Measurements from ENCODE around the gene CDKN1C.

CDKN1C gene

GRCh38 chr11:2843551-2843950, 42.0 kb downstream of the CDKN1C start:
- Histone ChIP-seq H3K27me3 (no peaks in the 10 kb centered on the region), H3K9me3 (no peaks in the 10 kb centered on the region), H3K4me1 (ENCODE audit: control insufficient read depth in 1 of 2, insufficient read depth in 1 of 2, low read depth in 1 of 2, low read length in 1 of 2) (no peaks in the 10 kb centered on the region), H3K4me3 (ENCODE audit: low read depth in 1 of 2, low read length in 1 of 2) (no peak overlapping the region), H3K36me3 (peaks cover 11% of the 10 kb centered on the region), H3K27ac (no peak overlapping the region)
- no peak for TF ChIP-seq CTCF (IDR thresholded peaks at IDR 0.05)

- H3K27me3 ChIP-seq, result peaks cover 2% of the 10 kb centered on the region
- no peak for TF ChIP-seq CTCF (IDR thresholded peaks at IDR 0.05)
- no peak overlapping the region for H3K27ac ChIP-seq
Observed at GRCh38 chr11:2842876-2843275, 42.7 kb downstream of the CDKN1C start.

GRCh38 chr11:2841411-2842190, 44.0 kb downstream of the CDKN1C start:
- no peak for TF ChIP-seq CTCF (IDR thresholded peaks at IDR 0.05)
- Histone ChIP-seq H3K9me3 (no peaks in the 10 kb centered on the region), H3K27me3 (peaks cover 13% of the 10 kb centered on the region), H3K36me3 (no peaks in the 10 kb centered on the region), H3K4me1 (ENCODE audit: control insufficient read depth in 1 of 2, insufficient read depth in 1 of 2, low read depth in 1 of 2, low read length in 1 of 2) (no peaks in the 10 kb centered on the region), H3K27ac (no peak overlapping the region), H3K4me3 (ENCODE audit: low read depth in 1 of 2, low read length in 1 of 2) (no peak overlapping the region)

More at GRCh38 chr11:2842876-2843275, 42.7 kb downstream of the CDKN1C start:
- H3K4me3 ChIP-seq (ENCODE audit: low read depth in 1 of 2, low read length in 1 of 2), result no peak overlapping the region
- H3K36me3 ChIP-seq, result peaks cover 4% of the 10 kb centered on the region
- no peaks in the 10 kb centered on the region for H3K9me3 ChIP-seq
- H3K4me1 ChIP-seq (ENCODE audit: control insufficient read depth in 1 of 2, insufficient read depth in 1 of 2, low read depth in 1 of 2, low read length in 1 of 2), result no peaks in the 10 kb centered on the region

- no peak for TF ChIP-seq CTCF (IDR thresholded peaks at IDR 0.05)
- H3K27ac ChIP-seq, result no peak overlapping the region
- peaks cover 18% of the 10 kb centered on the region for H3K27me3 ChIP-seq
- no peaks in the 10 kb centered on the region for H3K36me3 ChIP-seq
- H3K4me1 ChIP-seq (ENCODE audit: control insufficient read depth in 1 of 2, insufficient read depth in 1 of 2, low read depth in 1 of 2, low read length in 1 of 2), result no peaks in the 10 kb centered on the region
- H3K4me3 ChIP-seq (ENCODE audit: low read depth in 1 of 2, low read length in 1 of 2), result no peak overlapping the region
- H3K9me3 ChIP-seq, result no peaks in the 10 kb centered on the region
Observed at GRCh38 chr11:2839395-2839943, 46.1 kb downstream of the CDKN1C start.

- peaks cover 18% of the 10 kb centered on the region for H3K27me3 ChIP-seq
Observed at GRCh38 chr11:2838676-2839294, 46.8 kb downstream of the CDKN1C start.

More at GRCh38 chr11:2838676-2839294, 46.8 kb downstream of the CDKN1C start:
- TF ChIP-seq CTCF (IDR thresholded peaks at IDR 0.05), result no peak
- Histone ChIP-seq H3K9me3 (no peaks in the 10 kb centered on the region), H3K27ac (no peak overlapping the region), H3K4me3 (ENCODE audit: low read depth in 1 of 2, low read length in 1 of 2) (no peak overlapping the region), H3K36me3 (no peaks in the 10 kb centered on the region), H3K4me1 (ENCODE audit: control insufficient read depth in 1 of 2, insufficient read depth in 1 of 2, low read depth in 1 of 2, low read length in 1 of 2) (no peaks in the 10 kb centered on the region)
